Right lobe of liver (tissue), 6 donors: ENCODE measurements around the gene DAGLA. TPM values are rescaled to one million over a fixed set of nuclear protein-coding genes. Genes with fewer than 3 reads are reported as not detected.

Source experiments
- ATAC-seq, 4 donors: fragments of 200-7000 bp; cut with Tn5 transposase; one replicate each; pipeline ENCODE4 v1.9.1; 2020; ENCODE audit warnings: mild to moderate bottlenecking in 4 of 4, moderate library complexity in 4 of 4
- DNase-seq, 3 donors: peaks; one replicate each; pipeline ENCODE4 v3.0.0-alpha.2; 2020
- H3K27ac ChIP-seq, 3 donors: fragments of 200-600 bp; one replicate each; pipeline ENCODE4 v1.8.0; 2022
- H3K27me3 ChIP-seq, 2 donors: fragments of 200-600 bp; one replicate each; pipeline ENCODE4 v1.8.0; 2022
- H3K36me3 ChIP-seq, 4 donors: fragments of 200-600 bp; sonication (generic) in 1 of 4; one replicate each; pipeline versions ENCODE4 v1.5.1 to v1.8.0; 2017 to 2022; ENCODE audit warnings: control low read depth in 1 of 4
- H3K4me1 ChIP-seq, 4 donors: fragments of 200-600 bp; sonication (generic) in 1 of 4; one replicate each; pipeline versions ENCODE4 v1.5.1 to v1.8.0; 2017 to 2022; ENCODE audit warnings: control low read depth in 1 of 4
- H3K4me3 ChIP-seq, 3 donors: fragments of 200-600 bp; one replicate each; pipeline ENCODE4 v1.8.0; 2022
- H3K9me3 ChIP-seq, 4 donors: fragments of 200-600 bp; sonication (generic) in 1 of 4; one replicate each; pipeline versions ENCODE4 v1.5.1 to v1.8.0; 2017 to 2022; ENCODE audit warnings: control low read depth in 1 of 4
- CTCF ChIP-seq, 4 donors: fragments of 200-600 bp in 3 of 4; fragments of 450-650 bp in 1 of 4; IDR thresholded peaks; one replicate each; pipeline versions ENCODE4 v1.5.1 to v1.8.0; 2016 to 2022; ENCODE audit warnings: antibody characterized with exemption in 4 of 4, mild to moderate bottlenecking in 2 of 4
- POLR2A ChIP-seq: fragments of 450-650 bp; IDR thresholded peaks from one replicate; pipeline ENCODE4 v1.6.1; 2017; ENCODE audit warnings: antibody characterized with exemption, mild to moderate bottlenecking
- WGBS: methylation state at CpG from one replicate; pipeline ENCODE4 v1.1.6; 2018; ENCODE audit warnings: low coverage, low lambda C conversion rate; ENCODE audit not compliant: insufficient coverage; ENCODE audit errors: missing lambda C conversion rate; 5-methylcytosine and 5-hydroxymethylcytosine counted together
- intact Hi-C, 2 donors: fragments of 100-400 bp; cut with DNase I; formaldehyde crosslinking; loops; one replicate each; pipeline versions ENCODE4 v1.11.2 to v1.14.1; 2022
- total RNA-seq, 6 experiments: library from RNA; depleted of rRNA in 2 of 6; stranded (reverse); fragments of >200 nt in 2 of 6; fragmentation: NEBNext Ultra II Directional in 3 of 6; extraction: Animal tissue kit (Norgen Biotek cat#: 25700) in 3 of 6; gene quantifications; one replicate each; pipeline versions ENCODE4 v1.1.0 to v1.2.4, GENCODE V29; 2016 to 2023
- donor health status: DM: no; HTN: yes; CAD: no.
- donor health status: DM: no; HTN: no; CAD: no.
- donor health status: DM: no; HTN: no; CAD: no.
- donor health status: DM: no; HTN: yes; CAD: no.
- donor health status: DM: no; HTN: yes; CAD: no.

The DAGLA gene
- total RNA-seq, 6 experiments from 2014 or later, result 0.33 to 5.5 (median 0.79) TPM

GRCh38 chr11:61762798-61763197, 82.6 kb downstream of the DAGLA start:
- intact Hi-C loops, result no loop called here
- peaks cover 0 to 16% (median 0%) of the 10 kb centered on the region in 4 donors for H3K4me1 ChIP-seq
- H3K4me3 ChIP-seq, result no peak overlapping the region

GRCh38 chr11:61763930-61764605, 83.9 kb downstream of the DAGLA start:
- Histone ChIP-seq H3K27me3 (no peaks in the 10 kb centered on the region), H3K27ac (no peak overlapping the region)

More at GRCh38 chr11:61762798-61763197, 82.6 kb downstream of the DAGLA start:
- no peak overlapping the region for H3K27ac ChIP-seq
- 40% methylated on average over 1 of the region's 15 CpGs for WGBS
- TF ChIP-seq POLR2A, result no peak
- no peak for TF ChIP-seq CTCF (IDR thresholded peaks at IDR 0.05)
- no peaks in the 10 kb centered on the region for H3K9me3 ChIP-seq
- ATAC-seq, result no peak
- H3K36me3 ChIP-seq, result no peaks in the 10 kb centered on the region
- no peak for DNase-seq
- H3K27me3 ChIP-seq, result no peaks in the 10 kb centered on the region

GRCh38 chr11:61764606-61765260, 84.5 kb downstream of the DAGLA start:
- Histone ChIP-seq H3K27me3 (no peaks in the 10 kb centered on the region), H3K4me3 (no peak overlapping the region), H3K4me1 (peaks cover 0 to 31% (median 6%) of the 10 kb centered on the region in 4 donors), H3K36me3 (no peaks in the 10 kb centered on the region), H3K9me3 (no peaks in the 10 kb centered on the region), H3K27ac (no peak overlapping the region)
- DNase-seq, result no peak
- intact Hi-C loops, result no loop called here
- TF ChIP-seq CTCF (IDR thresholded peaks at IDR 0.05) (peak in 1 of 4 donors; percentile 7), POLR2A (no peak)
- WGBS, result no CpG with 5 or more reads among the region's 22 CpGs
- peak in 1 of 4 donors; percentile 5 for ATAC-seq

More at GRCh38 chr11:61763930-61764605, 83.9 kb downstream of the DAGLA start:
- Histone ChIP-seq H3K9me3 (no peaks in the 10 kb centered on the region), H3K4me1 (peaks cover 0 to 25% (median 3%) of the 10 kb centered on the region in 4 donors), H3K4me3 (no peak overlapping the region), H3K36me3 (no peaks in the 10 kb centered on the region)
- ATAC-seq, result no peak
- intact Hi-C loops, result no loop called here
- WGBS, result 68% methylated on average over 4 of the region's 23 CpGs
- DNase-seq, result no peak
- TF ChIP-seq CTCF (IDR thresholded peaks at IDR 0.05) (no peak), POLR2A (no peak)

- H3K27ac ChIP-seq, result peak overlapping the region; percentile 50 to 68 (median 60)
- no peaks in the 10 kb centered on the region for H3K36me3 ChIP-seq
These were observed 85.5 kb downstream of the DAGLA start for GRCh38 chr11:61765550-61766253.

More at GRCh38 chr11:61765550-61766253, 85.5 kb downstream of the DAGLA start:
- H3K27me3 ChIP-seq, result no peaks in the 10 kb centered on the region
- WGBS, result no CpG with 5 or more reads among the region's 26 CpGs
- ATAC-seq (no peak), DNase-seq (no peak)
- intact Hi-C loops, result no loop called here
- no peak overlapping the region for H3K4me3 ChIP-seq
- TF ChIP-seq POLR2A (no peak), CTCF (IDR thresholded peaks at IDR 0.05) (no peak)
- peaks cover 0 to 31% (median 6%) of the 10 kb centered on the region in 4 donors for H3K4me1 ChIP-seq
- H3K9me3 ChIP-seq, result no peaks in the 10 kb centered on the region
